Neural cell (in vitro differentiated cells): ENCODE results near the gene MMP14. TPM values are rescaled to one million over a fixed set of nuclear protein-coding genes. Genes with fewer than 3 reads are reported as not detected.
"Not testable (repeated sequence)": the region's sequence is repeated elsewhere in the genome, so short reads cannot be mapped to it uniquely, and the experiment has no call there.

ENCODE experiments used
- H2AFZ ChIP-seq: fragments of 200-600, 300-800 bp; sonication (generic), shearing (Covaris generic); 2 replicates; pipeline ENCODE4 v1.6.0; 2014; ENCODE audit warnings: low read depth, mild to moderate bottlenecking, antibody characterized with exemption, low read length, moderate library complexity
- H3F3A ChIP-seq: fragments of 200-600 bp; shearing (Covaris generic); 2 replicates; pipeline ENCODE4 v1.6.1; 2016; ENCODE audit warnings: mild to moderate bottlenecking, moderate library complexity, mixed read lengths, antibody characterized with exemption, low read length; ENCODE audit not compliant: insufficient read depth, poor library complexity, severe bottlenecking
- H3K27ac ChIP-seq: fragments of 200-600, 300-800 bp; sonication (generic), shearing (Covaris generic); 2 replicates; pipeline ENCODE4 v1.5.1; 2014; ENCODE audit warnings: mild to moderate bottlenecking, low read length, moderate library complexity
- H3K27me3 ChIP-seq: fragments of 300-800, 200-600 bp; sonication (generic), shearing (Covaris generic); 2 replicates; pipeline ENCODE4 v1.6.0; 2014; ENCODE audit warnings: mild to moderate bottlenecking, low read depth, low read length, moderate library complexity; ENCODE audit not compliant: insufficient read depth
- H3K36me3 ChIP-seq: fragments of 300-800, 200-600 bp; sonication (generic), shearing (Covaris generic); 2 replicates; pipeline ENCODE4 v1.5.1; 2014; ENCODE audit warnings: mild to moderate bottlenecking, antibody characterized with exemption, low read length, moderate library complexity; ENCODE audit not compliant: insufficient read depth
- H3K4me2 ChIP-seq: fragments of 300-800, 200-600 bp; sonication (generic), shearing (Covaris generic); 2 replicates; pipeline ENCODE4 v1.6.0; 2014; ENCODE audit warnings: mild to moderate bottlenecking, low read length
- H3K4me3 ChIP-seq: fragments of 300-800, 200-600 bp; sonication (generic), shearing (Covaris generic); 2 replicates; pipeline ENCODE4 v1.5.1; 2014; ENCODE audit warnings: mild to moderate bottlenecking, low read length, moderate library complexity
- H3K79me2 ChIP-seq: fragments of 200-600 bp; shearing (Covaris generic); replicated peaks from 2 replicates; pipeline ENCODE4 v1.6.0; 2014; ENCODE audit warnings: mild to moderate bottlenecking, low read length, moderate library complexity; ENCODE audit not compliant: insufficient read depth
- H3K9ac ChIP-seq: fragments of 300-800, 200-600 bp; sonication (generic), shearing (Covaris generic); 2 replicates; pipeline ENCODE4 v1.6.1; 2016; ENCODE audit warnings: mild to moderate bottlenecking, low read length, mixed read lengths
- H3K9me2 ChIP-seq: fragments of 200-600 bp; shearing (Covaris generic); 2 replicates; pipeline ENCODE4 v1.6.1; 2016; ENCODE audit warnings: mild to moderate bottlenecking, low read length, mixed read lengths; ENCODE audit not compliant: insufficient read depth
- H3K9me3 ChIP-seq: fragments of 200-600, 300-800 bp; sonication (generic), shearing (Covaris generic); 2 replicates; pipeline ENCODE4 v1.6.1; 2016; ENCODE audit warnings: mild to moderate bottlenecking, mixed run types, low read length, moderate library complexity, mixed read lengths
- H4K20me1 ChIP-seq: fragments of 200-600 bp; shearing (Covaris generic); 2 replicates; pipeline ENCODE4 v1.6.1; 2016; ENCODE audit warnings: mild to moderate bottlenecking, mixed run types; ENCODE audit not compliant: insufficient read depth
- EP300 ChIP-seq: fragments of 450-650 bp; conservative IDR thresholded peaks from 2 replicates; pipeline ENCODE4 v1.6.1; 2014; ENCODE audit warnings: antibody characterized with exemption, mild to moderate bottlenecking, moderate library complexity; ENCODE audit not compliant: poor library complexity, severe bottlenecking
- EZH2 ChIP-seq: fragments of 200-600, 300-800 bp; shearing (Covaris generic), sonication (generic); IDR thresholded peaks from 2 replicates; pipeline ENCODE4 v1.6.1; 2014; ENCODE audit warnings: antibody characterized with exemption, low read length, borderline replicate concordance, mild to moderate bottlenecking; ENCODE audit not compliant: insufficient read depth, poor library complexity, severe bottlenecking
- POLR2AphosphoS5 ChIP-seq: IDR thresholded peaks from 2 replicates; pipeline ENCODE4 v1.6.1; 2012
- RAD21 ChIP-seq: fragments of 450-650 bp; conservative IDR thresholded peaks from 2 replicates; pipeline ENCODE4 v1.6.1; 2014; ENCODE audit warnings: antibody characterized with exemption, mild to moderate bottlenecking, moderate library complexity
- REST ChIP-seq: IDR thresholded peaks from 2 replicates; pipeline ENCODE4 v1.6.1; 2012; ENCODE audit warnings: borderline replicate concordance
- SMC3 ChIP-seq: fragments of 450-650 bp; conservative IDR thresholded peaks from 2 replicates; pipeline ENCODE4 v1.6.1; 2014; ENCODE audit warnings: antibody characterized with exemption, mild to moderate bottlenecking, moderate library complexity; ENCODE audit not compliant: poor library complexity
- TAF1 ChIP-seq: IDR thresholded peaks from 2 replicates; pipeline ENCODE4 v1.6.1; 2012; ENCODE audit warnings: low read depth
- polyA plus RNA-seq: library from polyadenylated mRNA; depleted of rRNA; stranded (reverse); fragments of >200 nt; gene quantifications from 2 replicates; pipeline ENCODE4 v1.2.3, GENCODE V29; 2014
- TF ChIP-seq, protein P1 (sequence below): fragments of 450-650 bp; IDR thresholded peaks from 2 replicates; pipeline ENCODE4 v1.5.1; 2014; ENCODE audit warnings: antibody characterized with exemption, mild to moderate bottlenecking, moderate library complexity; ENCODE audit not compliant: poor library complexity, severe bottlenecking

The MMP14 gene
- polyA plus RNA-seq, 1 donor from 2014 or later: 1.5 TPM

GRCh38 chr14:22802860-22803686 is 33.3 kb upstream of the MMP14 start:
- no peak overlapping the region for H3K4me2 ChIP-seq
- TF ChIP-seq EZH2 (no peak), EP300 (no peak), POLR2AphosphoS5 (no peak), REST (no peak), RAD21 (no peak), SMC3 (no peak), TAF1 (no peak)
- TF ChIP-seq, protein P1, sequence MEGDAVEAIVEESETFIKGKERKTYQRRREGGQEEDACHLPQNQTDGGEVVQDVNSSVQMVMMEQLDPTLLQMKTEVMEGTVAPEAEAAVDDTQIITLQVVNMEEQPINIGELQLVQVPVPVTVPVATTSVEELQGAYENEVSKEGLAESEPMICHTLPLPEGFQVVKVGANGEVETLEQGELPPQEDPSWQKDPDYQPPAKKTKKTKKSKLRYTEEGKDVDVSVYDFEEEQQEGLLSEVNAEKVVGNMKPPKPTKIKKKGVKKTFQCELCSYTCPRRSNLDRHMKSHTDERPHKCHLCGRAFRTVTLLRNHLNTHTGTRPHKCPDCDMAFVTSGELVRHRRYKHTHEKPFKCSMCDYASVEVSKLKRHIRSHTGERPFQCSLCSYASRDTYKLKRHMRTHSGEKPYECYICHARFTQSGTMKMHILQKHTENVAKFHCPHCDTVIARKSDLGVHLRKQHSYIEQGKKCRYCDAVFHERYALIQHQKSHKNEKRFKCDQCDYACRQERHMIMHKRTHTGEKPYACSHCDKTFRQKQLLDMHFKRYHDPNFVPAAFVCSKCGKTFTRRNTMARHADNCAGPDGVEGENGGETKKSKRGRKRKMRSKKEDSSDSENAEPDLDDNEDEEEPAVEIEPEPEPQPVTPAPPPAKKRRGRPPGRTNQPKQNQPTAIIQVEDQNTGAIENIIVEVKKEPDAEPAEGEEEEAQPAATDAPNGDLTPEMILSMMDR: no peak
- no peak overlapping the region for H3K9ac ChIP-seq
- H3K9me2 ChIP-seq: no peaks in the 10 kb centered on the region
- no peak overlapping the region for H3K4me3 ChIP-seq
- H4K20me1 ChIP-seq: no peaks in the 10 kb centered on the region
- H2AFZ ChIP-seq: no peak overlapping the region
- H3K27ac ChIP-seq: no peak overlapping the region
- H3K27me3 ChIP-seq: no peaks in the 10 kb centered on the region
- H3K9me3 ChIP-seq: no peaks in the 10 kb centered on the region
- no peaks in the 10 kb centered on the region for H3K79me2 ChIP-seq
- no peaks in the 10 kb centered on the region for H3K36me3 ChIP-seq
- H3F3A ChIP-seq: no peaks in the 10 kb centered on the region

DNA sequence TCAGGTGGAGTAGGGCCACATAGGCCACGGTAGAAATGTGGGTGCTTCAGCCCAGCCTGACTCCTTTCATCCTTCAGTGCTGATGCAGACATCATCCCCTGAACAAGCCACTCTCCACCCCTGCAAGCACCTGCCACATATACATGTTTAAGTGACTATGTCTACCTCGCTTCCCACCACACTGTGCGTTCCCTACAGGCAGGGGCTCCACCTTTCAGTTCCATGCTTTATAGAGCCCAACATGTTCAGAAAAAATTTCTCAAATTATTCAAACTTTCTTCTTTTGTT is 32.8 kb upstream of the MMP14 start:
- Histone ChIP-seq H3K36me3 (no peaks in the 10 kb centered on the region), H3F3A (no peaks in the 10 kb centered on the region), H4K20me1 (no peaks in the 10 kb centered on the region), H3K4me3 (no peak overlapping the region), H3K9me2 (no peaks in the 10 kb centered on the region), H3K9ac (no peak overlapping the region), H3K27ac (no peak overlapping the region), H2AFZ (no peak overlapping the region), H3K4me2 (no peak overlapping the region), H3K27me3 (no peaks in the 10 kb centered on the region), H3K9me3 (no peaks in the 10 kb centered on the region), H3K79me2 (no peaks in the 10 kb centered on the region)
- TF ChIP-seq EP300: no peak
- TF ChIP-seq, protein P1: no peak

DNA sequence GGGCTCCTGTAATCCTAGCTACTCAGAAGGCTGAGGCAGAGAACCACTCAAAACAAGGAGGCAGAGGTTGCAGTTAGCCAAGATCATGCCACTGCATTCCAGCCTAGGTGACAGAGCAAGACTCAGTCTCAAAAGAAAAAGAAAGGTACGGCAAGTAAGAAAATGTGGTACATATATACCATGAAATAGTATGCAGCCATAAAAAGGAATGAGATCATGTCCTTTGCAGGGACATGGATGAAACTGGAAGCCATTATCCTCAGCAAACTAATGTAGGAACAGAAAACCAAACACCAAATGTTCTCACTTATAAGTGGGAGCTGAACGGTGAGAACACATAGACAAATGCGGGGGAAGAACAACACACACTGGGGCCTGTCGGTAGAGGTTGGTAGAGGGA is 31.1 kb upstream of the MMP14 start:
- not testable (repeated sequence) for H3K9me3 ChIP-seq, H2AFZ ChIP-seq, H3K27me3 ChIP-seq, H3K36me3 ChIP-seq, H3K4me2 ChIP-seq, H3K9me2 ChIP-seq, H3K9ac ChIP-seq, H3K27ac ChIP-seq, H3F3A ChIP-seq, H3K4me3 ChIP-seq, H4K20me1 ChIP-seq, H3K79me2 ChIP-seq
